Esophagus muscularis mucosa (tissue), 4 donors: Measurements from ENCODE around the gene LMBRD1. TPM values are rescaled to one million over a fixed set of nuclear protein-coding genes. Genes with fewer than 3 reads are reported as not detected.

Experiments
- DNase-seq: peaks from one replicate; pipeline ENCODE4 v3.0.0-alpha.2; 2017; ENCODE audit errors: extremely low spot score
- H3K27ac ChIP-seq, 4 donors: fragments of 200-600 bp; sonication (generic); replicated peaks in 1 of 4; 1 replicate in 3 of 4; 2 replicates in 1 of 4; pipeline ENCODE4 v1.5.1; 2016 to 2019; ENCODE audit warnings: mild to moderate bottlenecking in 1 of 4
- H3K27me3 ChIP-seq, 4 donors: fragments of 200-600 bp; sonication (generic); one replicate each; pipeline versions ENCODE4 v1.5.1 to v1.6.0; 2016 to 2019
- H3K36me3 ChIP-seq, 4 donors: fragments of 200-600 bp; sonication (generic); one replicate each; pipeline ENCODE4 v1.5.1; 2016 to 2019
- H3K4me1 ChIP-seq, 4 donors: fragments of 200-600 bp; sonication (generic); one replicate each; pipeline ENCODE4 v1.5.1; 2016 to 2019
- H3K4me3 ChIP-seq, 4 donors: fragments of 200-600 bp; sonication (generic); 1 replicate in 2 of 4; 2 replicates in 2 of 4; pipeline ENCODE4 v1.5.1; 2016 to 2019; ENCODE audit warnings: mild to moderate bottlenecking in 4 of 4, moderate library complexity in 1 of 4
- H3K9me3 ChIP-seq, 4 donors: fragments of 200-600 bp; sonication (generic); 1 replicate in 3 of 4; 2 replicates in 1 of 4; pipeline ENCODE4 v1.5.1; 2016 to 2019
- CTCF ChIP-seq, 3 experiments: fragments of 200-600 bp in 2 of 3; fragments of 450-650 bp in 1 of 3; sonication (generic) in 2 of 3; IDR thresholded peaks; one replicate each; pipeline ENCODE4 v1.5.1; 2017 to 2019; ENCODE audit warnings: antibody characterized with exemption in 3 of 3, mild to moderate bottlenecking in 2 of 3, moderate library complexity in 1 of 3
- EP300 ChIP-seq: sonication (generic); formaldehyde crosslinking; IDR thresholded peaks from one replicate; pipeline ENCODE4 v1.6.1; 2017; ENCODE audit warnings: antibody characterized with exemption
- POLR2A ChIP-seq: fragments of 450-650 bp; IDR thresholded peaks from one replicate; pipeline ENCODE4 v1.6.1; 2017; ENCODE audit warnings: antibody characterized with exemption, moderate library complexity, mild to moderate bottlenecking, low read depth
- POLR2AphosphoS5 ChIP-seq, 2 donors: sonication (generic); formaldehyde crosslinking; IDR thresholded peaks; one replicate each; pipeline ENCODE4 v1.6.1; 2017; ENCODE audit warnings: antibody characterized with exemption in 2 of 2
- WGBS: methylation state at CpG from one replicate; pipeline ENCODE4 v1.1.5; 2018; 5-methylcytosine and 5-hydroxymethylcytosine counted together
- intact Hi-C: fragments of 100-400 bp; cut with DNase I; formaldehyde crosslinking; loops from one replicate; pipeline ENCODE4 v1.15.1; 2023
- total RNA-seq, 4 donors: library from RNA; depleted of rRNA; stranded (reverse); fragments of >200 nt; gene quantifications; one replicate each; pipeline versions ENCODE4 v1.1.0 to v1.2.1, GENCODE V29; 2016

Gene LMBRD1
- total RNA-seq, 4 donors from 2014 or later: 36.9 to 52.9 (median 49.5) TPM

DNA sequence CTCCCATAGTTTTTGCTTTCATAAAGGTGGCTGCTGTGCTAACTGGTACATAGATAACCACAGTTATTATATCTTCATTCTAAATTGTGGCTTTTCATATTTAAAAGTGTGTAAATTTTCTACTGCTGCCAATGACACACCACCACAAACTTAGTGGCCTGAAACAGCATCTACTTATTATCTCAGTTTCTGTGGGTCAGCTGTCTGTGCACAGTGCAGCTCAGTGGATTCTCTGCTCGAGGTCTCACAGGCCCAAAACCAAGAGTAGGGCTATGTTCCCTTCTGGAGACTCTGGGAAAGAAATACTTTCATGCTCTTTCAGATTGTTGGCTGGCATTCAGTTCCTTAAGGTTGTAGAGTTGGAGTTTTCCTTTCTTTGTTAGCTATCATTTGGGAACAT lies 90.1 kb downstream of the LMBRD1 start:
- DNase-seq: no peak
- H3K9me3 ChIP-seq: no peaks in the 10 kb centered on the region
- no peak overlapping the region for H3K27ac ChIP-seq
- H3K36me3 ChIP-seq: peaks cover 0 to 31% (median 13%) of the 10 kb centered on the region in 4 donors
- TF ChIP-seq POLR2AphosphoS5 (IDR thresholded peaks at IDR 0.05) (no peak), CTCF (IDR thresholded peaks at IDR 0.05) (no peak), POLR2A (no peak), EP300 (no peak)
- intact Hi-C loops: no loop called here
- no peaks in the 10 kb centered on the region for H3K27me3 ChIP-seq
- no peak overlapping the region for H3K4me3 ChIP-seq
- H3K4me1 ChIP-seq: peaks cover 0 to 3% (median under 1%) of the 10 kb centered on the region in 4 donors
- WGBS: 80% methylated on average over 1 of the region's 1 CpG

GRCh38 chr6:69705954-69706353 lies 90.9 kb downstream of the LMBRD1 start:
- WGBS: 93% methylated on average over 4 of the region's 4 CpGs
- Histone ChIP-seq H3K9me3 (no peaks in the 10 kb centered on the region), H3K4me1 (no peaks in the 10 kb centered on the region), H3K4me3 (no peak overlapping the region), H3K27ac (no peak overlapping the region), H3K36me3 (peaks cover 0 to 31% (median 13%) of the 10 kb centered on the region in 4 donors), H3K27me3 (no peaks in the 10 kb centered on the region)
- intact Hi-C loops: no loop called here
- no peak for DNase-seq
- TF ChIP-seq POLR2AphosphoS5 (IDR thresholded peaks at IDR 0.05) (no peak), CTCF (IDR thresholded peaks at IDR 0.05) (no peak), EP300 (no peak), POLR2A (no peak)

GRCh38 chr6:69704916-69705315 lies 91.9 kb downstream of the LMBRD1 start:
- DNase-seq: no peak
- intact Hi-C loops: no loop called here
- TF ChIP-seq CTCF (IDR thresholded peaks at IDR 0.05) (no peak), POLR2A (no peak), POLR2AphosphoS5 (IDR thresholded peaks at IDR 0.05) (no peak), EP300 (no peak)
- Histone ChIP-seq H3K27me3 (no peaks in the 10 kb centered on the region), H3K27ac (no peak overlapping the region), H3K4me1 (no peaks in the 10 kb centered on the region), H3K36me3 (peaks cover 0 to 31% (median 13%) of the 10 kb centered on the region in 4 donors), H3K9me3 (no peaks in the 10 kb centered on the region), H3K4me3 (no peak overlapping the region)
- WGBS: 95% methylated on average over 1 of the region's 1 CpG

- Histone ChIP-seq H3K27me3 (no peaks in the 10 kb centered on the region), H3K4me3 (no peak overlapping the region), H3K36me3 (peaks cover 0 to 18% (median 11%) of the 10 kb centered on the region in 4 donors), H3K27ac (no peak overlapping the region), H3K4me1 (no peaks in the 10 kb centered on the region), H3K9me3 (no peaks in the 10 kb centered on the region)
- intact Hi-C loops: no loop called here
- no peak for DNase-seq
- no peak for TF ChIP-seq CTCF (IDR thresholded peaks at IDR 0.05)
- no peak for TF ChIP-seq POLR2AphosphoS5 (IDR thresholded peaks at IDR 0.05)
- TF ChIP-seq POLR2A: no peak
- TF ChIP-seq EP300: no peak
These were observed 97.2 kb downstream of the LMBRD1 start for GRCh38 chr6:69699655-69700054.

- Histone ChIP-seq H3K36me3 (peaks cover 0 to 18% (median 11%) of the 10 kb centered on the region in 4 donors), H3K27ac (no peak overlapping the region), H3K4me1 (no peaks in the 10 kb centered on the region), H3K4me3 (no peak overlapping the region), H3K9me3 (no peaks in the 10 kb centered on the region), H3K27me3 (no peaks in the 10 kb centered on the region)
- no peak for TF ChIP-seq POLR2A
- TF ChIP-seq CTCF (IDR thresholded peaks at IDR 0.05): no peak
- no peak for TF ChIP-seq EP300
- no peak for TF ChIP-seq POLR2AphosphoS5 (IDR thresholded peaks at IDR 0.05)
- intact Hi-C loops: no loop called here
- 77% methylated on average over 2 of the region's 2 CpGs for WGBS
- no peak for DNase-seq
These were observed 100.5 kb downstream of the LMBRD1 start for GRCh38 chr6:69696273-69696672.
